Activated naive CD4-positive, alpha-beta T cell treated with anti-CD3 and anti-CD28 coated beads, Interleukin-2, amount 50 U/mL, for 72 hours (primary cell): ENCODE measurements around the gene RIMBP2. TPM values are rescaled to one million over a fixed set of nuclear protein-coding genes. Genes with fewer than 3 reads are reported as not detected.

ENCODE experiments used
- ATAC-seq, 2 donors: fragments of 150-1000 bp; cut with Tn5 transposase; 2 replicates each; pipeline ENCODE4 v1.10.0; 2021; ENCODE audit warnings: mild to moderate bottlenecking in 2 of 2, moderate library complexity in 2 of 2
- DNase-seq, 2 donors: peaks; one replicate each; pipeline ENCODE4 v3.0.0; 2021 to 2022; ENCODE audit warnings: low spot score in 2 of 2
- H3K27ac Mint-ChIP-seq, 2 donors: one replicate each; pipeline ENCODE4 v1.8.0; 2022; ENCODE audit warnings: mild to moderate bottlenecking in 2 of 2, mixed read lengths in 2 of 2
- H3K36me3 Mint-ChIP-seq, 2 donors: one replicate each; pipeline ENCODE4 v1.8.0; 2022; ENCODE audit warnings: mixed read lengths in 2 of 2
- H3K9me3 Mint-ChIP-seq, 2 donors: one replicate each; pipeline ENCODE4 v1.8.0; 2022; ENCODE audit warnings: mixed read lengths in 2 of 2
- total RNA-seq, 2 donors: library from RNA; stranded (reverse); gene quantifications; one replicate each; pipeline ENCODE4 v1.2.3, GENCODE V29; 2022

RIMBP2 gene
- total RNA-seq, 2 donors from 2014 or later: not detected

DNA sequence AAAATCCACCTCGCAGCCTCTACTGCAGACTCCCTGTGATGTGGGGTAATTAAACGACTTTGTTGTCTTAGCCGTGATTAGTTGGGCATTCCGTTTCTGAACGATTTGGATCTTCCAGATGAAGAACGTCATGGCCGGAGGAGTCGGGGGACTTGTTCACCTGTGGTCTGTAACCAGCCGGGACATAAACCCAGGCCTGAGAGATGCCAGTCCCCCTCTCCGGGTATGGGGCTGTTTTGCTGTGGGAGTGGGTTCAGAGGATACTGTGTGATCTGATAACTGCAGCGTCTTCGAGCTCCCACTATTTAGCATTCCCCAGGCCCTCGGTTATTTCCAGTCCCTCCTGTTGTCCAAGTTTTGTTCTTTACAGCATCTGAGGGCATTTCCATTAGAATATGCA is 282.3 kb downstream of the RIMBP2 start:
- no peaks in the 10 kb centered on the region for H3K36me3 Mint-ChIP-seq
- H3K9me3 Mint-ChIP-seq: peaks cover under 1% of the 10 kb centered on the region in 2 donors

DNA sequence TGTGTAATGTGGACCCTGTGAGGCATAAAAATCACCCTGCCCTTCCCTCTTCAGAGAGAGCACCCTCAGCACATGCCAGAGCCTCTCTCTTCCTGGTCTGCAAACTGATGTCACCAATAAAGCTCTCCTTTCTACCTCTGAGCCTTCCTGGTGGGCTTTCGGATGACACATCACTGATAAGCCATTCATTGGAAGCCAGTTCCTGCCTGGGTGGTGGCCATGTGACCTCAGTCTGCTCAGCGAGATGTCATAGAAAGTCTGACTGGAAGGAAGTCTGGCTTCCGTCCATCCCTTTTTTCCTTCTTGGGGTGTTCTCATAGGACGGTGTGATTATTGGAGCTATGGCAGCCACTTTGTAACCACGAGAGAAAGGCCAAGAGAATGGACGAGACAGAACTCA is 282.7 kb downstream of the RIMBP2 start:
- no peak overlapping the region for H3K27ac Mint-ChIP-seq
- H3K36me3 Mint-ChIP-seq: no peaks in the 10 kb centered on the region
- peak in 1 of 2 donors; percentile 4 for DNase-seq
- no peaks in the 10 kb centered on the region for H3K9me3 Mint-ChIP-seq
- ATAC-seq: no peak

More for the DNA sequence above, 282.3 kb downstream of the RIMBP2 start:
- DNase-seq (peak in 1 of 2 donors; percentile 9), ATAC-seq (no peak)
- no peak overlapping the region for H3K27ac Mint-ChIP-seq

GRCh38 chr12:130431176-130431575 is 284.9 kb downstream of the RIMBP2 start:
- no peak overlapping the region for H3K27ac Mint-ChIP-seq
- H3K9me3 Mint-ChIP-seq: no peaks in the 10 kb centered on the region
- no peaks in the 10 kb centered on the region for H3K36me3 Mint-ChIP-seq
- DNase-seq (no peak), ATAC-seq (no peak)

- Mint-ChIP-seq H3K9me3 (no peaks in the 10 kb centered on the region), H3K27ac (no peak overlapping the region), H3K36me3 (no peaks in the 10 kb centered on the region)
- peak in 1 of 2 donors; percentile 3 for DNase-seq
- no peak for ATAC-seq
Measured at GRCh38 chr12:130429656-130430505, 286.2 kb downstream of the RIMBP2 start.

DNA sequence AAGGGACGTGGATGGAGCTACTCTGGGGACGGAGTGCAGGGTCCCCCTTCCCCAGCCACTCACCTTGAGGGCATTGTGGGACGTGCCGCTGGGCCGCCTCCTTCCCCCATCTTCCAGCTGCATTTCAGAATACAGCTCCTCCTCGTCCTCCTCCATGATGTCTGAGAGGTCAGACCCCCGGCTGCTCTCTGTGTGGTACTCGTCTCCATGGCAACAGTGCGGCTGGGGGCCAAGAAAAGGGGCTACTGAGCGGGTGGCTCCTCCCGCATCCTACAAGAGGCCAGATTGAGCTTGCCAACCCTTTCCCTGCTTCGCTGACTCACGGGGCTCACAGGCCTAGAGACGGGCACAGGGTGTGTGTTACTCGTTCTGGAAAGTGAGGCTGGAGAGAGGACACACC is 288.0 kb downstream of the RIMBP2 start:
- Mint-ChIP-seq H3K36me3 (no peaks in the 10 kb centered on the region), H3K27ac (no peak overlapping the region), H3K9me3 (no peaks in the 10 kb centered on the region)
- DNase-seq (no peak), ATAC-seq (no peak)

- DNase-seq (no peak), ATAC-seq (no peak)
- Mint-ChIP-seq H3K36me3 (no peaks in the 10 kb centered on the region), H3K9me3 (no peaks in the 10 kb centered on the region), H3K27ac (no peak overlapping the region)
Measured at GRCh38 chr12:130427381-130427887, 288.7 kb downstream of the RIMBP2 start.

- no peak overlapping the region for H3K27ac Mint-ChIP-seq
- H3K9me3 Mint-ChIP-seq: no peaks in the 10 kb centered on the region
- ATAC-seq: no peak
- no peaks in the 10 kb centered on the region for H3K36me3 Mint-ChIP-seq
- peak in 1 of 2 donors; percentile 37 for DNase-seq
Measured at GRCh38 chr12:130425698-130426245, 290.3 kb downstream of the RIMBP2 start.

- ATAC-seq (no peak), DNase-seq (no peak)
- Mint-ChIP-seq H3K27ac (no peak overlapping the region), H3K9me3 (no peaks in the 10 kb centered on the region), H3K36me3 (no peaks in the 10 kb centered on the region)
Measured at GRCh38 chr12:130424858-130425697, 291.0 kb downstream of the RIMBP2 start.

DNA sequence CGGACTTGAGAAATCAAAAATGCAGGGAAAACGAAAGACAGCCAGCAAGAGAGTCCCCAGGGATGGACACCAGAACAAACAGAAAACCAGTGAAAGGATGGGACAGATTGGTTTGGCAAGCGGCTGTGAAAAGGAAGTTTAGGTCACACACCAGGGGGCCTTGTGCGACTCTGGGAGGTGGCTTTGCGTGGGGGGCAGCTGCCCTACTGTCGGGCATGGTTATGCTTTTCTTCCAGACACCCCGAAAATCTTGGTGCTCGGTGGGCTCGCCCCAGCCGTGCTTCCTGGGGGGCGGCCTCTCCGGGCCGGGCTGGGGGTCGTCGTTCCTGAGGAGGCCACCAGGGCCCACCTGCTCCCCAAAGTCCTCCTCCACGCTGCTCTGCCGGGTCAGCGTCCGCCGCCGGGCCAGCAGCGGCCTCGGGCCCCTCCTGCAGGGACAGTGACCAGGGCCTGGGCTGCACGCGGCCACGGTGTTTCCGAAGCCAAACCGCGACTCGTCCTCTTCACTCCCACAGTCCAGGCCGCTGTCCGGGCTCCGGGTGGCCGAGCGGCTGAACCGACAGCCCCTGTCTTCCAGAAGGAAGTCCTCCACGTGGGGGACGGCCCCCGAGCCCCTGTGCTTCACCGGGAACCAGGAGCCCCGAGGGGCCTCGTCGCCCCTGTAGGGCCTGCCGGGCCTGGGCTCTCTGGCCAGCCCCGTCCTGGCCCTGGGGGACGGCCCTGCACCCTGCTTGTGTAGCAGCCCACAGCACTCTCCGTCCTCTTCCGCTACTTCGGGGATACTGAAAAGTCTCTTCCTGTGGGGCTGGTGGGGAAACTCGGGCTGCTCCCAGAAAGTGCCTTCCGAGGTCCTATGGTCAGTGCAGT is 291.9 kb downstream of the RIMBP2 start:
- ATAC-seq (no peak), DNase-seq (no peak)
- Mint-ChIP-seq H3K9me3 (no peaks in the 10 kb centered on the region), H3K27ac (peak overlapping the region in 1 of 2 donors; percentile 36), H3K36me3 (no peaks in the 10 kb centered on the region)

DNA sequence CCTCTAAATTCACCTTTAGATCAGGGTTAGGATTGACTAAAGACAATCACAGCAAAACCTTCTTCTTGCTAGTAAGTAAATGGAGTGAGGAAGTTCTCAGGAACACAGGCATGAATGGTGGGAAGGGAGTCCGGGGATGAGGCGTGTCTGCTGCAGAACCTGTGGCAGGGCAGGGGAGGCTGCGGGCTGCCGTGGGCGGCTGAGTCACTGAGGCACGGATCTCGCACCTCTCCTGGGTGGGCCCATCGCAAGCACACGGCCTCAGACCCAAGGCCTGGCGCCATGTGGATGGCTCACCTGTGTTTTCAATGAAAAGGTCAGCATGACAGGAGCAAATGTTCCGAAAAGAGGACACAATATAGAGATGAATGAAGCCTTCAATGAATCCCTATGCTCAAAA is 293.0 kb downstream of the RIMBP2 start:
- ATAC-seq (no peak), DNase-seq (no peak)
- no peak overlapping the region for H3K27ac Mint-ChIP-seq
- no peaks in the 10 kb centered on the region for H3K9me3 Mint-ChIP-seq
- no peaks in the 10 kb centered on the region for H3K36me3 Mint-ChIP-seq

GRCh38 chr12:130422676-130423075 is 293.4 kb downstream of the RIMBP2 start:
- no peak overlapping the region for H3K27ac Mint-ChIP-seq
- ATAC-seq: no peak
- no peaks in the 10 kb centered on the region for H3K36me3 Mint-ChIP-seq
- H3K9me3 Mint-ChIP-seq: no peaks in the 10 kb centered on the region
- no peak for DNase-seq

DNA sequence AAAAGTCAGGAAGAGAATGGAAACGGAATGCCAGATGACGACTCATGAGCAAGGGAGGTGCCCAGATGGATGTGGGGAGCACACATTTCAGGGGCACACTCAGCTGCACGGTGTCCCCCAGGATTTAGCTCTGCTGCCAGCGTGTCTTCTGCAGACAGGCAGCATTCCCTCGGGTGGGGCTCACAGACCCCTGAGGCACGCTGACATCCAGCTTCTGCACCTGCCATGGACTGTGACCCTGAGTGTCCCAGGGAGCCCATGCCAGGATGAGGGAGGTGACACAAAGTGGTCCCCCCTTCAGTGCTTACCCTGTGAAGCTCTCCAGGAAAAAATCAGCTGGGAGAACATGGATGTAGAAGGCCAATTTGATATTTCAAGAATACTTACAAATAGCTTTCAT is 294.2 kb downstream of the RIMBP2 start:
- DNase-seq: no peak
- Mint-ChIP-seq H3K27ac (no peak overlapping the region), H3K36me3 (no peaks in the 10 kb centered on the region), H3K9me3 (no peaks in the 10 kb centered on the region)
- ATAC-seq: no peak

DNA sequence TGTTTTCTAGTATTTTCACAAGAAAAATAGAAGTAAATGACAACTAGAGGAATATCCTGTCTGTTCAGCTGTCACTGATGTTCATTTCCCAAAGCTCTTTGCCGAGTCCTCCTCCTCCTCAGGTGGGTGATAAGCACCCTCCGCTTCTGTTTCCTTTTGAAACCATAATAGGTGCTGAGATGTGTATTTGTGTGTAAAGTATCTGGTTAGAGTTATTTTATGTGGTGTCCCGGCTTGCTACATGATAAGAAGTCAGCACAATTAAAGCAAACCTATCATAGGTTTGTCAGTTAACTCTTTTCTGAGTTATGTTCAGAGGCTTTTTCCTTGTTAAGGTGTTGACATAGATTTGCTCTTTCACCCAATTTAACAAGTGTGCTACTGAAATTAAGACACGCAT is 296.0 kb downstream of the RIMBP2 start:
- Mint-ChIP-seq H3K36me3 (no peaks in the 10 kb centered on the region), H3K27ac (no peak overlapping the region), H3K9me3 (no peaks in the 10 kb centered on the region)
- ATAC-seq: no peak
- DNase-seq: no peak

- Mint-ChIP-seq H3K27ac (no peak overlapping the region), H3K36me3 (no peaks in the 10 kb centered on the region), H3K9me3 (no peaks in the 10 kb centered on the region)
- ATAC-seq (no peak), DNase-seq (no peak)
Measured at GRCh38 chr12:130419116-130419515, 297.0 kb downstream of the RIMBP2 start.

- DNase-seq (no peak), ATAC-seq (no peak)
- no peaks in the 10 kb centered on the region for H3K36me3 Mint-ChIP-seq
- no peak overlapping the region for H3K27ac Mint-ChIP-seq
- no peaks in the 10 kb centered on the region for H3K9me3 Mint-ChIP-seq
Measured at GRCh38 chr12:130418251-130418650, 297.8 kb downstream of the RIMBP2 start.

GRCh38 chr12:130414381-130414780 is 301.7 kb downstream of the RIMBP2 start:
- H3K27ac Mint-ChIP-seq: no peak overlapping the region
- no peaks in the 10 kb centered on the region for H3K36me3 Mint-ChIP-seq
- ATAC-seq (no peak), DNase-seq (no peak)
- H3K9me3 Mint-ChIP-seq: no peaks in the 10 kb centered on the region
